ENCODE results near the gene SMURF2.

GRCh38 chr17:64591944-64592343 lies 70.2 kb downstream of the SMURF2 start:
- TF ChIP-seq CTCF (conservative IDR thresholded peaks at IDR 0.05 in 1 of 2, IDR thresholded peaks at IDR 0.05 in 1 of 2; ENCODE audit: extremely low read depth in 1 of 2, insufficient read depth in 1 of 2, low read depth in 1 of 2, low read length in 2 of 2) (no peak), EZH2 (IDR thresholded peaks at IDR 0.05; ENCODE audit: borderline replicate concordance, low read length) (no peak)

Data from mammary epithelial cell (primary cell).